Panc1 (cell line): Measurements from ENCODE around the gene SLC12A3. TPM values are rescaled to one million over a fixed set of nuclear protein-coding genes. Genes with fewer than 3 reads are reported as not detected.

ENCODE experiments used
- ATAC-seq: fragments of 200-7000 bp; cut with Tn5 transposase; 2 replicates; pipeline ENCODE4 v1.9.1; 2020; ENCODE audit warnings: mild to moderate bottlenecking, moderate library complexity
- BruUV-seq: library from RNA; stranded (reverse); fragments of 400-500 nt; replicated peaks from 2 replicates; lab custom pipeline; 2021; lab: Mats Ljungman, UMichigan
- CTCF ChIA-PET: fragments of 300-600 bp; sonication (Branson Sonifier 250); formaldehyde crosslinking; loops from one replicate; lab custom pipeline; 2022; ENCODE audit warnings: antibody characterized with exemption; lab: Charles Lee
- POLR2A ChIA-PET: fragments of 300-600 bp; sonication (Branson Sonifier 250); formaldehyde crosslinking; loops from one replicate; lab custom pipeline; 2022; ENCODE audit warnings: antibody characterized with exemption; lab: Charles Lee
- DNase-seq: peaks from one replicate; pipeline ENCODE4 v3.0.0-alpha.2; 2010; ENCODE audit warnings: low read depth, low spot score
- H3K27ac ChIP-seq: 2 replicates; pipeline ENCODE4 v1.5.1; 2011; ENCODE audit warnings: mild to moderate bottlenecking, low read length, inconsistent platforms
- H3K27me3 ChIP-seq: fragments of 200-500 bp; sonication (Bioruptor generic); 2 replicates; pipeline ENCODE4 v1.6.0; 2014; ENCODE audit warnings: low read length, inconsistent platforms; ENCODE audit not compliant: control insufficient read depth, insufficient read depth
- H3K36me3 ChIP-seq: fragments of 200-500 bp; sonication (Bioruptor generic); 2 replicates; pipeline ENCODE4 v1.5.1; 2014; ENCODE audit warnings: inconsistent platforms, mild to moderate bottlenecking, low read length, moderate library complexity; ENCODE audit not compliant: control insufficient read depth, insufficient read depth
- H3K4me1 ChIP-seq: 2 replicates; pipeline ENCODE4 v1.5.1; 2011; ENCODE audit warnings: inconsistent platforms, mild to moderate bottlenecking, low read length, moderate library complexity; ENCODE audit not compliant: control insufficient read depth, insufficient read depth
- H3K4me3 ChIP-seq, 2 experiments: 2 replicates each; pipeline ENCODE4 v1.5.1; 2011 to 2012; ENCODE audit warnings: low read depth in 2 of 2, low read length in 2 of 2, mild to moderate bottlenecking in 2 of 2, inconsistent platforms in 1 of 2, moderate library complexity in 1 of 2
- H3K9me3 ChIP-seq: fragments of 200-500 bp; sonication (Bioruptor generic); 2 replicates; pipeline ENCODE4 v1.5.1; 2014; ENCODE audit warnings: low read depth, mild to moderate bottlenecking, inconsistent platforms, low read length, moderate library complexity; ENCODE audit not compliant: control insufficient read depth, insufficient read depth
- POLR2AphosphoS5 ChIP-seq: IDR thresholded peaks from 2 replicates; pipeline ENCODE4 v1.6.1; 2012; ENCODE audit warnings: mild to moderate bottlenecking, low read depth, low read length, moderate library complexity
- REST ChIP-seq, 2 experiments: IDR thresholded peaks; 2 replicates each; pipeline ENCODE4 v1.6.1; 2011 to 2012; ENCODE audit warnings: low read depth in 2 of 2, control low read depth in 1 of 2, low read length in 1 of 2, mild to moderate bottlenecking in 1 of 2, moderate library complexity in 1 of 2; ENCODE audit not compliant: insufficient read depth in 1 of 2
- SIN3A ChIP-seq: IDR thresholded peaks from 2 replicates; pipeline ENCODE4 v1.6.1; 2012; ENCODE audit warnings: low read depth, mild to moderate bottlenecking, low read length, moderate library complexity, borderline replicate concordance; ENCODE audit not compliant: insufficient read depth
- TCF7L2 ChIP-seq: IDR thresholded peaks from 2 replicates; pipeline ENCODE4 v1.6.1; 2011; ENCODE audit warnings: mild to moderate bottlenecking, low read depth, low read length, inconsistent platforms
- in situ Hi-C: cut with HindIII; loops from 2 replicates; pipeline ENCODE4 v1.10.0; 2016; ENCODE audit warnings: low sequenced_read_pairs, low pct_unique_long_range_greater_than_20kb
- intact Hi-C: fragments of 100-400 bp; cut with micrococcal nuclease; formaldehyde crosslinking; loops from one replicate; pipeline ENCODE4 v1.10.0; 2022; ENCODE audit not compliant: unreplicated experiment
- total RNA-seq: library from RNA; stranded (reverse); gene quantifications from one replicate; pipeline ENCODE4 v1.2.1, GENCODE V29; 2021; ENCODE audit not compliant: unreplicated experiment
- TF ChIP-seq, protein P1 (sequence below): fragments of 450-650 bp; IDR thresholded peaks from 2 replicates; pipeline ENCODE4 v1.5.1; 2017; ENCODE audit warnings: mild to moderate bottlenecking

Gene SLC12A3
- total RNA-seq, 1 experiment from 2014 or later = 0.15 TPM

- H3K27me3 ChIP-seq = no peaks in the 10 kb centered on the region
- no peaks in the 10 kb centered on the region for H3K36me3 ChIP-seq
- H3K4me3 ChIP-seq = no peak overlapping the region
- CTCF ChIA-PET = no interaction called here
- POLR2A ChIA-PET = no interaction called here
- in situ Hi-C loops = no loop called here
- no peaks in the 10 kb centered on the region for H3K4me1 ChIP-seq
- no peak overlapping the region for H3K27ac ChIP-seq
- no peak for ATAC-seq
- no peaks in the 10 kb centered on the region for H3K9me3 ChIP-seq
- intact Hi-C loops = no loop called here
- no peak for TF ChIP-seq REST (IDR thresholded peaks at IDR 0.05; ENCODE audit: insufficient read depth in 1 of 2, low read depth in 2 of 2, low read length in 1 of 2)
- no peak for TF ChIP-seq POLR2AphosphoS5
- TF ChIP-seq, protein P1, sequence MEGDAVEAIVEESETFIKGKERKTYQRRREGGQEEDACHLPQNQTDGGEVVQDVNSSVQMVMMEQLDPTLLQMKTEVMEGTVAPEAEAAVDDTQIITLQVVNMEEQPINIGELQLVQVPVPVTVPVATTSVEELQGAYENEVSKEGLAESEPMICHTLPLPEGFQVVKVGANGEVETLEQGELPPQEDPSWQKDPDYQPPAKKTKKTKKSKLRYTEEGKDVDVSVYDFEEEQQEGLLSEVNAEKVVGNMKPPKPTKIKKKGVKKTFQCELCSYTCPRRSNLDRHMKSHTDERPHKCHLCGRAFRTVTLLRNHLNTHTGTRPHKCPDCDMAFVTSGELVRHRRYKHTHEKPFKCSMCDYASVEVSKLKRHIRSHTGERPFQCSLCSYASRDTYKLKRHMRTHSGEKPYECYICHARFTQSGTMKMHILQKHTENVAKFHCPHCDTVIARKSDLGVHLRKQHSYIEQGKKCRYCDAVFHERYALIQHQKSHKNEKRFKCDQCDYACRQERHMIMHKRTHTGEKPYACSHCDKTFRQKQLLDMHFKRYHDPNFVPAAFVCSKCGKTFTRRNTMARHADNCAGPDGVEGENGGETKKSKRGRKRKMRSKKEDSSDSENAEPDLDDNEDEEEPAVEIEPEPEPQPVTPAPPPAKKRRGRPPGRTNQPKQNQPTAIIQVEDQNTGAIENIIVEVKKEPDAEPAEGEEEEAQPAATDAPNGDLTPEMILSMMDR = no peak
- no peak for TF ChIP-seq TCF7L2
- no peak for TF ChIP-seq SIN3A
- no peak for DNase-seq
- BruUV-seq = no TSS peak
Observed at GRCh38 chr16:56886296-56886695, 21.3 kb downstream of the SLC12A3 start.

GRCh38 chr16:56886826-56887225, 21.8 kb downstream of the SLC12A3 start:
- no peaks in the 10 kb centered on the region for H3K27me3 ChIP-seq
- in situ Hi-C loops = no loop called here
- POLR2A ChIA-PET = no interaction called here
- no TSS peak for BruUV-seq
- no peaks in the 10 kb centered on the region for H3K4me1 ChIP-seq
- DNase-seq (no peak), ATAC-seq (no peak)
- intact Hi-C loops = no loop called here
- no peak overlapping the region for H3K4me3 ChIP-seq
- TF ChIP-seq SIN3A = no peak
- no peak for TF ChIP-seq REST (IDR thresholded peaks at IDR 0.05; ENCODE audit: insufficient read depth in 1 of 2, low read depth in 2 of 2, low read length in 1 of 2)
- TF ChIP-seq, protein P1 = no peak
- TF ChIP-seq POLR2AphosphoS5 = no peak
- TF ChIP-seq TCF7L2 = no peak
- no peaks in the 10 kb centered on the region for H3K36me3 ChIP-seq
- no peaks in the 10 kb centered on the region for H3K9me3 ChIP-seq
- H3K27ac ChIP-seq = no peak overlapping the region
- CTCF ChIA-PET = no interaction called here
